Heart left ventricle (tissue), 13 donors: ENCODE data around the gene LRRC26.

ENCODE experiments used
- CTCF ChIP-seq, 12 donors: fragments of 200-600 bp; sonication (generic) in 4 of 12; IDR thresholded peaks; one replicate each; pipeline versions ENCODE4 v1.5.0 to v1.8.0; 2018 to 2022; ENCODE audit warnings: antibody characterized with exemption in 12 of 12, mild to moderate bottlenecking in 5 of 12
- POLR2A ChIP-seq, 2 donors: fragments of 450-650 bp; IDR thresholded peaks; one replicate each; pipeline ENCODE4 v1.6.1; 2017; ENCODE audit warnings: antibody characterized with exemption in 2 of 2, mild to moderate bottlenecking in 2 of 2, moderate library complexity in 2 of 2
- donor health status: ischemic (EF 13 %, LVEDD 7.1; RV severe dilation, severe dysfunction).
- donor health status: DM: no; HTN: yes; CAD: no.
- donor health status: DM: no; HTN: no; CAD: no.
- donor health status: ischemic (EF 25% LVEDD 6.9; RV normal size, moderate dysfunction).
- donor health status: ischemic (EF 25% LVEDD 5.7; RV mildly dilated, moderate dysfunction).
- donor health status: ischemic (EF 35%, LVEDD 5.7; RV mildly dilated, moderate dysfunction).
- donor health status: nonischemic (EF 11% LVEDD 7.7; RV severe dilation, severe dysfunction).
- donor health status: DM: yes; HTN: yes; CAD: no.
- donor health status: PGD.
- donor health status: ischemic (EF 29% LVEDD 5.4; RV normal size, mild dysfunction).
- donor health status: nonischemic (EF 23%, LVEDD 6.1; RV moderate dilation, normal function).

GRCh38 chr9:137148661-137149060 is 21.2 kb downstream of the LRRC26 start:
- TF ChIP-seq CTCF (IDR thresholded peaks at IDR 0.05): no peak
- TF ChIP-seq POLR2A (IDR thresholded peaks at IDR 0.05): no peak
